Measurements from ENCODE around the gene MARK4. TPM values are rescaled to one million over a fixed set of nuclear protein-coding genes. Genes with fewer than 3 reads are reported as not detected.

Gene MARK4
- total RNA-seq, 1 experiment from 2014 or later, result 37.7 TPM

- ChIA-PET RAD21 (ENCODE audit: low non-redundant PET in 1 of 2, low total read pairs in 2 of 2, uncharacterized antibody in 2 of 2, unreplicated experiment in 2 of 2) (no interaction called here), POLR2A (no interaction called here), CTCF (no interaction called here)
- H3K79me2 ChIP-seq (ENCODE audit: insufficient read depth, low read length), result no peaks in the 10 kb centered on the region
- H3K4me1 ChIP-seq (ENCODE audit: control insufficient read depth in 1 of 2, insufficient read depth in 2 of 2, low read length in 2 of 2), result peaks cover 2 to 5% of the 10 kb centered on the region in 2 experiments; a peak in 2 of 4 replicates
- no peaks in the 10 kb centered on the region for H3K9me3 ChIP-seq (ENCODE audit: control insufficient read depth in 1 of 2, insufficient read depth in 1 of 2, low read depth in 1 of 2, low read length in 2 of 2)
- ATAC-seq, result no peak
- DNase-seq (ENCODE audit: low read depth, low spot score), result no peak
- H3K9me2 ChIP-seq (ENCODE audit: insufficient read depth), result no peaks in the 10 kb centered on the region
- no peaks in the 10 kb centered on the region for H3K27me3 ChIP-seq (ENCODE audit: insufficient read depth, low read length)
- intact Hi-C loops (cut with micrococcal nuclease), result loop anchor here (10.0 kb wide), 1 partner anchor 59 kb away; no protein-coding TSS in a partner anchor
- no peak overlapping the region for H3K9ac ChIP-seq (ENCODE audit: low read length)
- no peak overlapping the region for H2AFZ ChIP-seq (ENCODE audit: low read depth, low read length, poor library complexity, severe bottlenecking)
- no peaks in the 10 kb centered on the region for H3K36me3 ChIP-seq (ENCODE audit: control insufficient read depth in 1 of 2, insufficient read depth in 2 of 2, low read length in 2 of 2)
- no peak overlapping the region for H3K4me2 ChIP-seq (ENCODE audit: low read length)
- no peak overlapping the region for H3K27ac ChIP-seq (ENCODE audit: low read depth, low read length)
- TF ChIP-seq POLR2A (IDR thresholded peaks at IDR 0.05; ENCODE audit: borderline replicate concordance, extremely low read depth, insufficient read depth, insufficient read length), result no peak
- TF ChIP-seq TCF7L2 (IDR thresholded peaks at IDR 0.05; ENCODE audit: borderline replicate concordance, extremely low read depth, insufficient read depth, insufficient read length), result no peak
- TF ChIP-seq ZNF274 (IDR thresholded peaks at IDR 0.05; ENCODE audit: low read depth, low read length), result no peak
- no peak for TF ChIP-seq CEBPB (IDR thresholded peaks at IDR 0.05; ENCODE audit: low read depth)
- TF ChIP-seq YY1 (IDR thresholded peaks at IDR 0.05; ENCODE audit: extremely low read depth, insufficient replicate concordance, low read depth, low read length), result no peak
- TF ChIP-seq SP1 (IDR thresholded peaks at IDR 0.05; ENCODE audit: low read depth), result no peak
- no peak for TF ChIP-seq EZH2 (IDR thresholded peaks at IDR 0.05)
- H3K4me3 ChIP-seq (replicated peaks in 1 of 2; ENCODE audit: low read depth in 1 of 2, low read length in 2 of 2), result no peak overlapping the region
- no peaks in the 10 kb centered on the region for H4K20me1 ChIP-seq (ENCODE audit: insufficient read depth)
- no TSS peak for BruUV-seq (replicated peaks)
These were observed 6.8 kb upstream of the MARK4 start for GRCh38 chr19:45244133-45244794.

- POLR2A ChIA-PET, result no interaction called here
- DNase-seq (ENCODE audit: low read depth, low spot score) (no peak), ATAC-seq (no peak)
- intact Hi-C loops (cut with micrococcal nuclease), result loop anchor here (5.0 to 10.0 kb wide), 2 partner anchors 61 to 228 kb away; no protein-coding TSS in a partner anchor
- Histone ChIP-seq H3K4me2 (ENCODE audit: low read length) (no peak within 1 kb of the TSS), H3K4me1 (ENCODE audit: control insufficient read depth in 1 of 2, insufficient read depth in 2 of 2, low read length in 2 of 2) (peaks cover 4 to 11% of the 10 kb centered on the region in 2 experiments; a peak in 3 of 4 replicates), H3K9me2 (ENCODE audit: insufficient read depth) (no peaks in the 10 kb centered on the region), H4K20me1 (ENCODE audit: insufficient read depth) (no peaks in the 10 kb centered on the region), H3K9me3 (ENCODE audit: control insufficient read depth in 1 of 2, insufficient read depth in 1 of 2, low read depth in 1 of 2, low read length in 2 of 2) (no peaks in the 10 kb centered on the region), H2AFZ (ENCODE audit: low read depth, low read length, poor library complexity, severe bottlenecking) (no peak within 1 kb of the TSS), H3K4me3 (replicated peaks in 1 of 2; ENCODE audit: low read depth in 1 of 2, low read length in 2 of 2) (no peak within 1 kb of the TSS), H3K9ac (ENCODE audit: low read length) (no peak within 1 kb of the TSS), H3K79me2 (ENCODE audit: insufficient read depth, low read length) (no peaks in the 10 kb centered on the region), H3K36me3 (ENCODE audit: control insufficient read depth in 1 of 2, insufficient read depth in 2 of 2, low read length in 2 of 2) (no peaks in the 10 kb centered on the region), H3K27ac (ENCODE audit: low read depth, low read length) (no peak within 1 kb of the TSS), H3K27me3 (ENCODE audit: insufficient read depth, low read length) (no peaks in the 10 kb centered on the region)
- CTCF ChIA-PET, result no interaction called here
- RAD21 ChIA-PET (ENCODE audit: low non-redundant PET in 1 of 2, low total read pairs in 2 of 2, uncharacterized antibody in 2 of 2, unreplicated experiment in 2 of 2), result no interaction called here
- BruUV-seq (replicated peaks), result no TSS peak
- TF ChIP-seq YY1 (IDR thresholded peaks at IDR 0.05; ENCODE audit: extremely low read depth, insufficient replicate concordance, low read depth, low read length), result no peak
- no peak for TF ChIP-seq CBX3 (IDR thresholded peaks at IDR 0.05; ENCODE audit: low read depth)
- TF ChIP-seq MAX (IDR thresholded peaks at IDR 0.05), result no peak
- TF ChIP-seq ELF1 (IDR thresholded peaks at IDR 0.05; ENCODE audit: borderline replicate concordance, low read depth), result no peak
- TF ChIP-seq ZFX (IDR thresholded peaks at IDR 0.05), result no peak
- no peak for TF ChIP-seq POLR2AphosphoS5 (IDR thresholded peaks at IDR 0.05; ENCODE audit: low read depth, low read length)
- TF ChIP-seq SIN3A (IDR thresholded peaks at IDR 0.05; ENCODE audit: low read depth), result no peak
- TF ChIP-seq ATF3 (IDR thresholded peaks at IDR 0.05), result no peak
- TF ChIP-seq CTCF (IDR thresholded peaks at IDR 0.05 in 2 of 3, conservative IDR thresholded peaks at IDR 0.05 in 1 of 3; ENCODE audit: borderline replicate concordance in 1 of 3, insufficient read depth in 1 of 3, low read depth in 2 of 3, low read length in 2 of 3), result no peak
- no peak for TF ChIP-seq ZBTB33 (IDR thresholded peaks at IDR 0.05; ENCODE audit: extremely low read depth, insufficient replicate concordance, low read length)
These were observed 5.7 kb upstream of the MARK4 start, which contains the start of gene EXOC3L2 for GRCh38 chr19:45245334-45245787. TSS of gene EXOC3L2 (minus strand) at chr19:45245407. CDS start at chr19:45239045, 6,362 bp downstream.
